DMS53 (cell line): ENCODE measurements around the gene HDAC10.

Source experiments
- DNase-seq: peaks from one replicate; lab custom pipeline; 2025; lab: John Stamatoyannopoulos, UW

HDAC10 gene

GRCh38 chr22:50250555-50251476 is at the start of gene HDAC10:
HDAC10 (minus strand) TSS chr22:50251265; CDS start chr22:50251032, 233 bp downstream.
- peak; percentile 93 for DNase-seq

GRCh38 chr22:50300620-50301257 is 49.7 kb upstream of the HDAC10 start:
- no peak for DNase-seq

- no peak for DNase-seq
Measured at GRCh38 chr22:50299785-50300619, 48.9 kb upstream of the HDAC10 start.

- DNase-seq: no peak
Measured at GRCh38 chr22:50298937-50299784, 48.1 kb upstream of the HDAC10 start.

GRCh38 chr22:50298266-50298637 is 47.2 kb upstream of the HDAC10 start:
- DNase-seq: no peak

GRCh38 chr22:50297510-50298265 is 46.6 kb upstream of the HDAC10 start:
- DNase-seq: no peak

- no peak for DNase-seq
Measured at GRCh38 chr22:50296658-50297490, 45.8 kb upstream of the HDAC10 start.

- DNase-seq: peak; percentile 53
Measured at GRCh38 chr22:50294319-50294656, 43.2 kb upstream of the HDAC10 start.

GRCh38 chr22:50293441-50294318 is 42.6 kb upstream of the HDAC10 start:
- DNase-seq: peak; percentile 83

- no peak for DNase-seq
Measured at GRCh38 chr22:50292643-50293440, 41.8 kb upstream of the HDAC10 start.

GRCh38 chr22:50289942-50290630 is 39.0 kb upstream of the HDAC10 start:
- peak; percentile 85 for DNase-seq

GRCh38 chr22:50289151-50289941 is 38.3 kb upstream of the HDAC10 start:
- no peak for DNase-seq

- no peak for DNase-seq
Measured at GRCh38 chr22:50287731-50288130, 36.7 kb upstream of the HDAC10 start.

GRCh38 chr22:50286701-50287318 is 35.7 kb upstream of the HDAC10 start:
- DNase-seq: no peak

- no peak for DNase-seq
Measured at GRCh38 chr22:50286275-50286674, 35.2 kb upstream of the HDAC10 start.

- no peak for DNase-seq
Measured at GRCh38 chr22:50285568-50286229, 34.6 kb upstream of the HDAC10 start.
